SH-SY5Y (cell line): ENCODE results near the gene SEC61B.

Experiments used
- GATA2 ChIP-seq: IDR thresholded peaks from 2 replicates; pipeline ENCODE4 v1.6.1; 2011; ENCODE audit warnings: mild to moderate bottlenecking, low read depth, low read length
- GATA3 ChIP-seq: IDR thresholded peaks from 2 replicates; pipeline ENCODE4 v1.6.1; 2011; ENCODE audit warnings: low read depth, mild to moderate bottlenecking, low read length, moderate library complexity

The SEC61B gene

GRCh38 chr9:99244344-99245260 is 22.5 kb downstream of the SEC61B start:
- TF ChIP-seq GATA2 (no peak), GATA3 (no peak)

GRCh38 chr9:99249619-99250018 is 27.5 kb downstream of the SEC61B start:
- TF ChIP-seq GATA2, result no peak
- no peak for TF ChIP-seq GATA3

DNA sequence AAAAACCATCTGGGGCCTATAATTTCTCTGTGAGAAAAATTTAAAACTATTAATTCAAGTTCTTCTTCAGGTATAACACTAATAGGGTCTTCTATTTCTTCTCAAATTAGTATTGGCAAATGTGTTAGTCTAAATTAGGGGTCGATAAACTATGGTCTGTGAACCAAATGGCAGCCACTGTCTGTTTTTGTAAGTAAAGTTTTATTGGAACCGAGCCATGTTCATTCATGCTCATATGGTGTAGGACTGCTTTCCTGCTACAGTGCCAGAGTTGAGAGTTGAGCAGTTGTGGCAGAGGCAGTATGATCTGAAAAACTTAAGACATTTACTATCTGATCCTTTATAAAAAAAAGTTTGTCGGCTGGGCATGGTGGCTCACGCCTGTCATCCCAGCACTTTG is 29.1 kb downstream of the SEC61B start:
- no peak for TF ChIP-seq GATA3
- TF ChIP-seq GATA2, result no peak

- no peak for TF ChIP-seq GATA3
- TF ChIP-seq GATA2, result no peak
Observed at GRCh38 chr9:99253134-99253533, 31.1 kb downstream of the SEC61B start.

DNA sequence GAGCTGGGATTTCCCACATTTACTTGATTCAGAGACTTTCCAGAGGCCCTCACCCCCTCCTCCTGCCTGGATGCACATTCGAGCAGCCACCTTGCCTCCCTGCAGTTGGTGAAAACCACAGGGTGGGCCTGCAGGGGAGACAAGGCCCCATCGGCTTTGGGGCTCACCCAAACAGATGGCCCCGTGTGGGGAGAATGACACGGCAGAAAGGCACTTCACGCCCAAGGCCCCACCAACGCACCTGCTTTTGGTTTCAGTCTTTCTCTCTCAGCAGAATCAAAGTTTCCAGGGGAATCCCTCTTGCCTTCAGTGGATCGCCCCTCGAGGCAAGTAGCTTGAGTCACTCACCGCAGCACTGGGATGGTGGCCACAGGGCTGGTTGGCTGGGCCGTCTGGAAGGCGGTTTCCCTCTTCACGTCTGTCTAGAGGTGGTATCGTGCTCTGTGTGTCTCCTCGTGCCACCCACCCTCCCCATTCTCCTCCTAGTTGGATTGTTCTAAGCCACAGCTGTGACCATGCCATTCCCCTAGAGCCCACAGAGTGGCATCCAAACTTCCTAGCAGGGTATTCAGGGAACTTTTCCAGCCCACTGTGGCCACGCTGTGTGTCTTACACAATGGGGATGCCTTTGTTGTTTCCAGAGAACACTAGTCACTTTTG is 31.8 kb downstream of the SEC61B start:
- TF ChIP-seq GATA2 (no peak), GATA3 (no peak)

- TF ChIP-seq GATA2, result no peak
- no peak for TF ChIP-seq GATA3
Observed at GRCh38 chr9:99255651-99256050, 33.6 kb downstream of the SEC61B start.

DNA sequence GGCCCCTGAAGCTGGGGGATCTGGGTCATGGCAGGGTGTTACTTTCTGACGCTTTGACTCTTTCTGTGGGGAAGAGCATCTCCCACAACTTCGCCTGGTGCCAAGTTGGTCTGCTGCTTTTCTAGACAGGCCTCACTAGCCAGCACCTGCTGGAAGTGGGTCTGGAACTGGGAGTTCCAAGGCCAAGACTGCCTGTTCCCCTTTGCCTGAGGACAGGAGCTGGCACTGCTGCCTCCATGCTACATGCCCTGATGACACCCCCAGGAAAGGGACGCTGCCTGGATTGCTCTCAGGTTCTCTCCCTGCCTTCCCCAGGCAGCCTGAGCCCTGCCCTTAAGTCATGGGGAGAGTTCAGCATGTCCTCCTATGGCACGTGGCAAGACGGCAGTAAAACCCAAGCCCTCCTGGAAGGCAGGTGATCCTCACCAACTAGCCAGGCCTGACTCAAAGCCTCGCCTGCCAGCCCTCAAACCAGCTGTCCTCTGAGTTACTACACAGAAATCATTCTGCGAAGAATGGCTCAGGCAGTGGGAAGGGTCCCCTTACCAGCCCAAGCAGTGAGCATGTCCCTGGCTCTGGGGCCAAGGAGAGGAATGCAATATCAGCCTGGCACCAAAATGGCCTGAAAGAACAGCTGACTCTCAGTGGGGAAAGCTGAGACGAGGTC is 35.8 kb downstream of the SEC61B start:
- no peak for TF ChIP-seq GATA2
- no peak for TF ChIP-seq GATA3

DNA sequence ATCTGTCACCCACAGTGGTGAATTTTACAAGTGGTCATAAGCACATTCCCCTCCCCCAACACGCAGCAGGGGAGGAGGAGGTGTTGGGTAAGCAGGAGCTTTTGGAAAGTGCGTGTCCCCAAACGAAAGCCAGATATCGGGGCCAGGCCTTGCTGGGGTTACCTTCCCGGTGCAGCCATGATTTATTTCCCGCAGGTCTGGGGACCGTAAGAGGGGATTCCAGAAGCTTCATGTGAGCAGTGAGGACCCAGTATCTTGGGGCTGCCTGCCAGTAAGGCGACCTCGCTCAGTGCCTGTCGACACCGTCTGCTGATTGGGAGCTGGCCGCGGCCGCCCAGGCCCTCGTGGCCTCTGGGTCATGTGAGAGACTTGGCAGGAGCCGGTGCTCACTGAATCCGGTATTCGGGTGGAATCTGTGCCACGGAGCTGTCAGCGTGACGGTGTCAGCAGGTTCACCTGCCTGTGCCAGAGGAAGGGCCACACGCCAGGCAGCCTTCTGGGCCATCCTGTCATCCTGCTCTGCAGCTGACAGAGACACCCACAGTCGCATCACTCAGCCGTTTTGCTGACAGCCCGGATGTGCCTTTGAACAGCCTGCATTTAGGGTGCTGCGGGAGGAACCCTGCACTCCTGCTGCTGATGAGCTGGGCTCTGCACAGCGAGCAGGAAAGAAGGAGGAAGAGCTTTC is 37.3 kb downstream of the SEC61B start:
- TF ChIP-seq GATA2, result no peak
- TF ChIP-seq GATA3, result no peak

GRCh38 chr9:99261923-99262322 is 39.8 kb downstream of the SEC61B start:
- TF ChIP-seq GATA2, result no peak
- no peak for TF ChIP-seq GATA3

DNA sequence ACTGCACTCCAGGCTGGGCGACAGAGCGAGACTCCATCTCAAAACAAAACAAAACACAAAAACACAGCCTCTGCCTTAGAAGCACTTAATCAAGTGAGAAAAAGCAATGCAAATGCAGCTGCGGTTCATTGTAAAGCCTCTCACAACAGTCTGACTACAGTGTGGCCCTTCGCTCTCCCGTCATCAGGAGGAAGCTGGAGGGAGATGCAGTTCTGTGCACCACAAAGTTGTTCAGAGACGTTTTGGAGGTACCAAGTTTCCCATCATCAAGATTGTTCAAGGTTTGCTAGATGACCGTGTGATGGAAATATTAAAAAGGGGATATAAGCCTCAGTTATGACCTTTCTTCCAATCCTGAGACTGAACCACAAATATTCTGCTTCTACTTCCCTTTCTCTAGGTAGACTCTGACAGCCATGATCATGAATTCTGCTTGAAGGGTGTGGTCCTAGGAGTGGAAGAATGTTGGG is 40.9 kb downstream of the SEC61B start:
- TF ChIP-seq GATA3, result no peak
- no peak for TF ChIP-seq GATA2

DNA sequence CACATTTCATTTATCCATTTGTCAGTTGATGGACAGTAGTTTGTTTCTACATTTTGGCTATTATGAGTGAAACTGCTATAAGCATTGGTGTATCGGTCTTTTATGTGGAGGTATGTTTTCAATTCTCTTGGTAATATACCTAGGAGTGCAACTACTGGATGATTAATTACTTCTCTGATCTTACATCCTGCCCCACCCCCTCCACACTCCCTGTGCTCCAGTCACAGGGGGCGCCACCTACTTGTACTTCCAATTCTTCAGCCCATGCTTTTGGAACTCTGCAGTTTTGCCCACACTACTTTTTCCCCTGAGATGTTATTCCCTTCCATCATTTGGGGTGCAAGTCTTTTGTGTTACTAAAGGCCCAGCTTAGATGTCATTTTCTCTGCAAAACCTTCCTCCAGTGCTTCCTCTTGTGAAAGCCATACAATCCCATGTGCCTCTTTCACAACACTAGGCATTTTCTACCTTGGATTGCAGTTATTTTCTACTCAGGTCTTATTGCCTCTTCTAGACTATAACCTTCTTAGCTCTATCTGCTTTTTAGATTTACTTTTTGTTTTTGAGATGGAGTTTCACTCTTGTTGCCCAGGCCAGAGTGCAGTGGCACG is 42.1 kb downstream of the SEC61B start:
- TF ChIP-seq GATA3 (no peak), GATA2 (no peak)

- TF ChIP-seq GATA2 (no peak), GATA3 (no peak)
Observed at GRCh38 chr9:99265691-99266090, 43.6 kb downstream of the SEC61B start.

DNA sequence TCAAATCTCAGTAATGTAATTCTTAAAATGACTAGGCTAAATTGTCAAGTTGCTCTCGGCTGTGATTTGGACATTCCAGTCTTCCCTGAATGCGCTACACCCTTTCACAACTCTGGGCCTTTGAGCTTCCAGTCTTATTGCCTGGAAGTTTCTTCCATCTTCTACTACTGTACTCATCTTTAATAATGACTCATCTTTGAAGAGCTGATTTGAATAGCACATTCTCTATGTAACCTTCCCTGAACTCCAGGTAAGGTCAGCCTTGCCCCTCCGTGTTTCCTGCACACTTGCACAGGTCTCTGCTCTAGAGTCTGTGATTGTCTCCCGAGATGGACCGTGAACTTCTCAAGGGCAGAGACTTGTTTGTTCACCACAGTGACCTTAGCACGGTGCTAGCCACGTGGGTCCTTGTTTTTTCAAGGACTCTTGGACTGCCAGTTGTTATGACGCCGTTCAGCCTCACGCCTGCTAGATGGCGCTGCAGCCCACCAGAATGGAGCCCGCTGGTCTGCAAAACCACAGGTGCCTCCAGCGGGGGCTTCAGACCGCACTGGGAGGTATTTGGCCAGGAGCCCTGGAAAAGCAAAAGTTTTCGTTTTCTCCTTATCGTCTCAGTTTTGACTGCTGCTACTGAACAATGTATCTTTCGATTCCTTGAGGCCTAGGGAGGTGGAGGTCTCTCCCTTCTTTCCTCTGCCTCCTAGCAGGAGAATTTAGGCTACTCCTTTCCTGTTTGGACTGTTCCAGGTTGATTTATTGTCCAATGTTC is 44.4 kb downstream of the SEC61B start:
- no peak for TF ChIP-seq GATA2
- TF ChIP-seq GATA3, result no peak
